ENCODE measurements around the gene COX5B. TPM values are rescaled to one million over a fixed set of nuclear protein-coding genes. Genes with fewer than 3 reads are reported as not detected.

Gene COX5B
- total RNA-seq, 1 donor from 2014 or later: 148 TPM

GRCh38 chr2:97656905-97657587, 11.2 kb downstream of the COX5B start:
- Mint-ChIP-seq H3K9me3 (peaks cover 17% of the 10 kb centered on the region), H3K27ac (no peak overlapping the region), H3K4me1 (peaks cover 9% of the 10 kb centered on the region), H3K36me3 (peaks cover 26% of the 10 kb centered on the region), H3K27me3 (ENCODE audit: insufficient read depth, low read depth) (peaks cover 6% of the 10 kb centered on the region), H3K4me3 (no peak overlapping the region)
- no peak overlapping the region for H3K4me2 ChIP-seq
- peaks cover 2% of the 10 kb centered on the region for H3F3A ChIP-seq (ENCODE audit: low read depth)
- H3K9ac ChIP-seq: no peak overlapping the region
- peaks cover 2% of the 10 kb centered on the region for H3K36me3 ChIP-seq
- peaks cover 10% of the 10 kb centered on the region for H3K4me1 ChIP-seq
- no peak overlapping the region for H3K27ac ChIP-seq
- peaks cover 17% of the 10 kb centered on the region for H3K79me2 ChIP-seq (ENCODE audit: low read depth)
- no peaks in the 10 kb centered on the region for H3K9me3 ChIP-seq (ENCODE audit: low read depth)
- TF ChIP-seq EZH2phosphoT487 (IDR thresholded peaks at IDR 0.05) (no peak), CTCF (IDR thresholded peaks at IDR 0.05) (no peak), EZH2 (IDR thresholded peaks at IDR 0.05) (no peak)
- H3K27me3 ChIP-seq: no peaks in the 10 kb centered on the region
- H2AFZ ChIP-seq (replicated peaks): no peak overlapping the region
- no peak for DNase-seq (ENCODE audit: low spot score)
- peaks cover 21% of the 10 kb centered on the region for H4K20me1 ChIP-seq (ENCODE audit: low read depth)
- no peak overlapping the region for H3K4me3 ChIP-seq

- Histone ChIP-seq H3K9ac (no peak overlapping the region), H3K4me2 (no peak overlapping the region), H3K79me2 (ENCODE audit: low read depth) (peaks cover 28% of the 10 kb centered on the region), H3K27me3 (no peaks in the 10 kb centered on the region), H3K27ac (no peak overlapping the region), H3K4me1 (peaks cover 17% of the 10 kb centered on the region), H3K9me3 (ENCODE audit: low read depth) (no peaks in the 10 kb centered on the region), H3K36me3 (peaks cover 2% of the 10 kb centered on the region), H3F3A (ENCODE audit: low read depth) (peaks cover 13% of the 10 kb centered on the region), H4K20me1 (ENCODE audit: low read depth) (peaks cover 32% of the 10 kb centered on the region), H3K4me3 (no peak overlapping the region), H2AFZ (replicated peaks) (no peak overlapping the region)
- Mint-ChIP-seq H3K36me3 (peaks cover 26% of the 10 kb centered on the region), H3K9me3 (peaks cover 17% of the 10 kb centered on the region), H3K4me1 (peaks cover 20% of the 10 kb centered on the region), H3K27me3 (ENCODE audit: insufficient read depth, low read depth) (peaks cover 4% of the 10 kb centered on the region), H3K27ac (no peak overlapping the region), H3K4me3 (no peak overlapping the region)
- TF ChIP-seq EZH2 (IDR thresholded peaks at IDR 0.05) (no peak), EZH2phosphoT487 (IDR thresholded peaks at IDR 0.05) (no peak), CTCF (IDR thresholded peaks at IDR 0.05) (no peak)
- no peak for DNase-seq (ENCODE audit: low spot score)
Measured at GRCh38 chr2:97657986-97658690, 12.3 kb downstream of the COX5B start.

GRCh38 chr2:97658691-97659157, 12.9 kb downstream of the COX5B start:
- DNase-seq (ENCODE audit: low spot score): no peak
- H3K27me3 ChIP-seq: no peaks in the 10 kb centered on the region
- H2AFZ ChIP-seq (replicated peaks): no peak overlapping the region
- H3K4me3 Mint-ChIP-seq: no peak overlapping the region
- peaks cover 2% of the 10 kb centered on the region for H3K36me3 ChIP-seq
- TF ChIP-seq CTCF (IDR thresholded peaks at IDR 0.05) (no peak), EZH2 (IDR thresholded peaks at IDR 0.05) (no peak), EZH2phosphoT487 (IDR thresholded peaks at IDR 0.05) (no peak)
- no peak overlapping the region for H3K27ac ChIP-seq
- peaks cover 29% of the 10 kb centered on the region for H3K79me2 ChIP-seq (ENCODE audit: low read depth)
- H3K9me3 ChIP-seq (ENCODE audit: low read depth): no peaks in the 10 kb centered on the region
- no peak overlapping the region for H3K4me2 ChIP-seq
- no peak overlapping the region for H3K9ac ChIP-seq
- H3K4me1 ChIP-seq: peaks cover 17% of the 10 kb centered on the region
- H3K4me3 ChIP-seq: no peak overlapping the region
- H3K27ac Mint-ChIP-seq: no peak overlapping the region
- peaks cover 34% of the 10 kb centered on the region for H4K20me1 ChIP-seq (ENCODE audit: low read depth)
- H3K27me3 Mint-ChIP-seq (ENCODE audit: insufficient read depth, low read depth): peaks cover 3% of the 10 kb centered on the region
- H3K9me3 Mint-ChIP-seq: peaks cover 13% of the 10 kb centered on the region
- H3K36me3 Mint-ChIP-seq: peaks cover 21% of the 10 kb centered on the region
- peaks cover 17% of the 10 kb centered on the region for H3F3A ChIP-seq (ENCODE audit: low read depth)
- peaks cover 20% of the 10 kb centered on the region for H3K4me1 Mint-ChIP-seq

All from neural progenitor cell (in vitro differentiated cells).